ENCODE data around the gene LRP8. TPM values are rescaled to one million over a fixed set of nuclear protein-coding genes. Genes with fewer than 3 reads are reported as not detected.

Gene LRP8
- total and polyA plus RNA-seq, 2 of the 4 experiments (the other 2 are of a cell fraction): 12.0 to 12.1 TPM

DNA sequence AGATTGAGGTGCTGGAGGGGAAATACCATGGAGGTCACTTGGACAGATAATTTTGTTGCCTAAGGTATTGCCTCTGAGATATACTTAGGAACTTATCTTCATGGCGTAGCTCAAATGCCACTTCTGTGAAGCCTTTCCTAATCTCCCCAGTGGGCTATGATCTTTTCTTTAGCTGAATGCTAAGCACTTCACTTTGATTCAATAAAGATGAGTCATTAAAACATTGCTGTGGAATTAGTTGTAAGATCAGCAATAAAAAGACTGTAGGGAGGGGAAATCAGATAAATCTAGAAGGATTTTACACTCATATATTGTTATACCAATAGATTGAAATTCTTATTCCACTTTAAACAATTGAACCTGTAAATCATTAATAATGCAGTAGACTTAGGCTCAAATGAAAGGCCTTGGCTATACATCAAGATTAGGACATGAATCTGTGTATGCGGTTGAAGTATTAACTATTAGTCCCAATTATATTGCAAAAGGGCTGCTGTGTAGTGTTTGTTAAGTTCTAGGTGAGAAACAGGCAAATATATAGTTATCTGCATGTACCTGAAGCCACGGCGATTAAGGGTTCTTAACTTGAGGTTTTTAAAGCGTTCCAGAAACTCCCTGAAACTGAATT lies 70.3 kb downstream of the LRP8 start:
- Histone ChIP-seq H3K18ac (ENCODE audit: low read depth, low read length) (no peak overlapping the region), H2AK9ac (replicated peaks; ENCODE audit: low read depth, low read length, poor library complexity) (no peak overlapping the region), H3K9me3 (ENCODE audit: control insufficient read depth, insufficient read depth, low read length) (no peaks in the 10 kb centered on the region), H3K4me2 (ENCODE audit: low read depth, low read length) (no peak overlapping the region), H2BK15ac (ENCODE audit: low read depth, low read length) (no peak overlapping the region), H3K9me1 (ENCODE audit: insufficient read depth, low read length) (peaks cover 29% of the 10 kb centered on the region), H3K27ac (ENCODE audit: insufficient read depth, low read length) (no peak overlapping the region), H4K20me1 (ENCODE audit: insufficient read depth, low read length) (no peaks in the 10 kb centered on the region), H2BK5ac (ENCODE audit: low read depth, low read length, poor library complexity, severe bottlenecking) (no peak overlapping the region), H3K27me3 (ENCODE audit: control insufficient read depth, insufficient read depth, low read length) (no peaks in the 10 kb centered on the region), H2AK5ac (ENCODE audit: low read depth, low read length) (no peak overlapping the region), H2BK20ac (ENCODE audit: low read depth, low read length) (0 out of 2 replicates have a peak overlapping the region, but pooled peaks have one; percentile 14), H3K36me3 (ENCODE audit: control insufficient read depth, insufficient read depth, low read length) (peaks cover 7% of the 10 kb centered on the region), H3K56ac (ENCODE audit: extremely low read depth, insufficient read depth, low read length) (no peak overlapping the region), H4K91ac (ENCODE audit: insufficient read depth, low read depth, low read length) (0 out of 2 replicates have a peak overlapping the region, but pooled peaks have one; percentile 14), H4K8ac (ENCODE audit: low read depth in 2 of 2, low read length in 2 of 2) (0 out of 4 replicates have a peak overlapping the region, but pooled peaks of 1 of the 2 experiments have one; percentile 5), H4K5ac (ENCODE audit: low read depth, low read length) (no peak overlapping the region), H3K4ac (ENCODE audit: low read depth, low read length) (no peak overlapping the region), H2BK120ac (ENCODE audit: low read depth, low read length) (no peak overlapping the region), H3K23ac (ENCODE audit: low read depth, low read length) (no peak overlapping the region), H3K4me3 (ENCODE audit: insufficient read depth, low read depth, low read length) (no peak overlapping the region), H3K9ac (ENCODE audit: low read depth, low read length) (no peak overlapping the region), H3K14ac (replicated peaks; ENCODE audit: low read depth, low read length) (0 out of 2 replicates have a peak overlapping the region, but pooled peaks have one; percentile 63), H3K4me1 (ENCODE audit: control insufficient read depth, insufficient read depth, low read length) (peaks cover 6% of the 10 kb centered on the region; the same call in 1 of the 2 replicates), H3K79me1 (ENCODE audit: low read depth in 1 of 2, low read length in 2 of 2) (no peaks in the 10 kb centered on the region), H2AFZ (replicated peaks; ENCODE audit: low read length, poor library complexity) (no peak overlapping the region)
- intact Hi-C loops (cut with micrococcal nuclease) (no loop called here), in situ Hi-C loops (cut with MboI; ENCODE audit: low sequenced_read_pairs) (no loop called here), dilution Hi-C loops (cut with HindIII; ENCODE audit: low sequenced_read_pairs, unreplicated experiment) (no loop called here)
- no TSS peak for BruUV-seq (replicated peaks)
- DNase-seq (peak; percentile 52), ATAC-seq (ENCODE audit: low read depth) (peak; percentile 14)
- ChIA-PET POLR2A (ENCODE audit: unreplicated experiment) (no interaction called here), CTCF (interaction anchor here (1.0 kb wide), 1 partner anchor 21 kb away, joined by 3 read pairs; no protein-coding TSS in a partner anchor)
- peak; percentile 79 for TF ChIP-seq MAFK (IDR thresholded peaks at IDR 0.05; ENCODE audit: low read depth, low read length)
- peak; percentile 58 for TF ChIP-seq FOS (IDR thresholded peaks at IDR 0.05; ENCODE audit: low read depth, low read length)
- TF ChIP-seq SMC3 (IDR thresholded peaks at IDR 0.05; ENCODE audit: low read depth, low read length): no peak
- WGBS, 2 experiments (ENCODE audit: extremely low coverage in 2 of 2, insufficient read length in 1 of 2): 100% methylated on average over 1 of the region's 5 CpGs; no CpG with 5 or more reads in 1 of the 2 experiments

Measured in IMR-90 (cell line).